Ishikawa (cell line): ENCODE measurements around the gene SLCO3A1.

Experiments
- CEBPB ChIP-seq: IDR thresholded peaks from 2 replicates; pipeline ENCODE4 v1.6.1; 2012
- CREB1 ChIP-seq: IDR thresholded peaks from 2 replicates; pipeline ENCODE4 v1.6.1; 2012; ENCODE audit warnings: low read depth
- EGR1 ChIP-seq: IDR thresholded peaks from 2 replicates; pipeline ENCODE4 v1.6.1; 2012
- EP300 ChIP-seq: IDR thresholded peaks from 2 replicates; pipeline ENCODE4 v1.6.1; 2012; ENCODE audit warnings: borderline replicate concordance
- FOXM1 ChIP-seq: IDR thresholded peaks from 2 replicates; pipeline ENCODE4 v1.6.1; 2012; ENCODE audit warnings: low read depth, borderline replicate concordance
- NFIC ChIP-seq: IDR thresholded peaks from 2 replicates; pipeline ENCODE4 v1.6.1; 2012
- RAD21 ChIP-seq: IDR thresholded peaks from 2 replicates; pipeline ENCODE4 v1.6.1; 2012; ENCODE audit warnings: low read depth
- REST ChIP-seq: IDR thresholded peaks from 2 replicates; pipeline ENCODE4 v1.6.1; 2012; ENCODE audit warnings: low read depth, mild to moderate bottlenecking
- TAF1 ChIP-seq: IDR thresholded peaks from 2 replicates; pipeline ENCODE4 v1.6.1; 2012; ENCODE audit warnings: low read depth, mild to moderate bottlenecking
- TCF12 ChIP-seq: IDR thresholded peaks from 2 replicates; pipeline ENCODE4 v1.6.1; 2012; ENCODE audit warnings: low read depth
- TEAD4 ChIP-seq: IDR thresholded peaks from 2 replicates; pipeline ENCODE4 v1.6.1; 2012
- USF1 ChIP-seq: IDR thresholded peaks from 2 replicates; pipeline ENCODE4 v1.6.1; 2012
- YY1 ChIP-seq: IDR thresholded peaks from 2 replicates; pipeline ENCODE4 v1.6.1; 2012; ENCODE audit warnings: low read depth
- ZBTB7A ChIP-seq: IDR thresholded peaks from 2 replicates; pipeline ENCODE4 v1.6.1; 2012; ENCODE audit warnings: low read depth

- TF ChIP-seq REST (no peak), TEAD4 (no peak), FOXM1 (no peak), EGR1 (no peak), EP300 (no peak), TAF1 (no peak), ZBTB7A (no peak), YY1 (no peak), NFIC (no peak), CEBPB (no peak), USF1 (no peak), CREB1 (no peak), RAD21 (no peak), TCF12 (no peak)
These were observed 300.1 kb downstream of the SLCO3A1 start for GRCh38 chr15:92153620-92154019.
